Choroid plexus epithelial cell (primary cell): ENCODE data around the gene MARCO.

Source experiments
- DNase-seq: peaks from one replicate; pipeline ENCODE4 v3.0.0-alpha.2; 2010; ENCODE audit warnings: low read depth
- H3K4me3 ChIP-seq: 2 replicates; pipeline ENCODE4 v1.5.1; 2011; ENCODE audit warnings: low read depth, mild to moderate bottlenecking, control low read depth, low read length, moderate library complexity
- CTCF ChIP-seq: conservative IDR thresholded peaks from 2 replicates; pipeline ENCODE4 v1.5.1; 2011; ENCODE audit warnings: low read depth, mild to moderate bottlenecking, control low read depth, inconsistent platforms, low read length, moderate library complexity

The MARCO gene

GRCh38 chr2:119013671-119014070 is 71.7 kb downstream of the MARCO start:
- H3K4me3 ChIP-seq, result no peak overlapping the region
- DNase-seq, result no peak
- TF ChIP-seq CTCF, result no peak

- DNase-seq, result no peak
- no peak for TF ChIP-seq CTCF
These were observed 73.9 kb downstream of the MARCO start for GRCh38 chr2:119015845-119016244.

GRCh38 chr2:119019521-119019920 is 77.5 kb downstream of the MARCO start:
- no peak overlapping the region for H3K4me3 ChIP-seq
- TF ChIP-seq CTCF, result no peak
- no peak for DNase-seq

More at GRCh38 chr2:119015845-119016244, 73.9 kb downstream of the MARCO start:
- H3K4me3 ChIP-seq, result no peak overlapping the region

- DNase-seq, result no peak
- TF ChIP-seq CTCF, result no peak
- H3K4me3 ChIP-seq, result no peak overlapping the region
These were observed 80.7 kb downstream of the MARCO start for GRCh38 chr2:119022678-119023077.

GRCh38 chr2:119023534-119023933 is 81.5 kb downstream of the MARCO start:
- TF ChIP-seq CTCF, result no peak
- H3K4me3 ChIP-seq, result no peak overlapping the region
- DNase-seq, result no peak

- no peak for TF ChIP-seq CTCF
- no peak for DNase-seq
- H3K4me3 ChIP-seq, result no peak overlapping the region
These were observed 82.2 kb downstream of the MARCO start for GRCh38 chr2:119024152-119024551.

GRCh38 chr2:119024568-119024967 is 82.6 kb downstream of the MARCO start:
- no peak overlapping the region for H3K4me3 ChIP-seq
- no peak for TF ChIP-seq CTCF
- no peak for DNase-seq
